HTERT RPE-1 (cell line): Measurements from ENCODE around the gene MOB3C.

Experiments
- in situ Hi-C: fragments of 300-500 bp; cut with MboI; formaldehyde crosslinking; loops from 4 replicates; pipeline ENCODE4 v1.14.3; 2020; ENCODE audit warnings: low sequenced_read_pairs

The MOB3C gene

DNA sequence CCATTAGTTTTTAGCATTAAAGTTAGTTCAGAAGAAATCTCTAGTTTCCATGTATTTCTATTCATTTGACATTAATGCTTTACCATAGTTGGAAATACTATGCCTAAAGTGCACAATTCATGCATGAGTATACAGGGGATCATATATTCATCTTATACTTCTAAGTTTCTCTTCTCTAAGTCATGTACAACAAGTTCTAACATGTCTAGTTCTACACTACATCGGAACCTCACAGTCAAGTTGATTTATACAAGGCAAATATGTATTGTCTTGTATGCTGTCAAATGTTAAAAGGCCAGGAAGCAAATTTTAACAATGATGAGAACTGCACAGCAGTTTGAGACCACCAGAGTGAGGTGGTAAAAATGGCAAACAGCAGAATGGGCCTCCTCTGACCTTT lies 22.9 kb upstream of the MOB3C start:
- in situ Hi-C loops, result no loop called here

DNA sequence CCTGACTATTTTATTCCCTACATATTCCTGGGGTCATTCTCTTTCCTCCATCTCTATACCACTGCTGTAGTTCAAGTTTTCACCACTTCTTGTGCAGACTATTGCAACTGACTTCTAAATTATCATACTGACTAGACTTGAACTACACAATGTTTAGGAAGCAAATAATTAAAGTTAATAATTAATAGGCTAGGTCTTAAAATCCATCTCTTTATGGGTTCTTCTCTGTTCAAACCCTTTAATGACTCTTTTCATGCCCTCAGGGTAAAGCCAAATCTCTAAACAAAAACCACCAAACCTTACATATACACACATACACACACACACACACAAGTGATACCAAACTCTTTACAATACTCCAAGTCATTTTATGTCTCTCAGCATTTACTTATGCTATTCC lies 22.3 kb upstream of the MOB3C start:
- in situ Hi-C loops, result no loop called here

- in situ Hi-C loops, result no loop called here
Observed at GRCh38 chr1:46637444-46638083, 21.0 kb upstream of the MOB3C start.

DNA sequence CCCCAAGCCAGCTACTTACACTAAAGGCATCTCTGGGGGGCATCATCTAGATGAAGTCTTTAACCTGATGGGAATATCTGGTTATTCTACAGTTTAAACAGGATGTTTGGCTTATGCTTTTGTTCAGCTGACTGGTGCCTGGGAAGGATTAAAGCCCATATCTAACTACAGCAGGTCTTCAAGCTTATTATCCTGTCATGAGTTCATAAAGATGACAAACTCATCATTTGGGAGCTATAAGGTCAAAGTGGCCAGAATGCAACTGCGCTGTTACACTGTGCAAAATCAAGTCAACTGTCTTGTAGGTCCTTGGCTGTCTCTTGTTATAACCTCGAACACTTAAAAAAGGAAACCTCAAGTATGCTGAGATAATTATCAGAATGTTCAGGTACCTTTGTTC lies 18.6 kb upstream of the MOB3C start:
- in situ Hi-C loops, result no loop called here

GRCh38 chr1:46630719-46631118 lies 14.1 kb upstream of the MOB3C start:
- in situ Hi-C loops, result no loop called here

DNA sequence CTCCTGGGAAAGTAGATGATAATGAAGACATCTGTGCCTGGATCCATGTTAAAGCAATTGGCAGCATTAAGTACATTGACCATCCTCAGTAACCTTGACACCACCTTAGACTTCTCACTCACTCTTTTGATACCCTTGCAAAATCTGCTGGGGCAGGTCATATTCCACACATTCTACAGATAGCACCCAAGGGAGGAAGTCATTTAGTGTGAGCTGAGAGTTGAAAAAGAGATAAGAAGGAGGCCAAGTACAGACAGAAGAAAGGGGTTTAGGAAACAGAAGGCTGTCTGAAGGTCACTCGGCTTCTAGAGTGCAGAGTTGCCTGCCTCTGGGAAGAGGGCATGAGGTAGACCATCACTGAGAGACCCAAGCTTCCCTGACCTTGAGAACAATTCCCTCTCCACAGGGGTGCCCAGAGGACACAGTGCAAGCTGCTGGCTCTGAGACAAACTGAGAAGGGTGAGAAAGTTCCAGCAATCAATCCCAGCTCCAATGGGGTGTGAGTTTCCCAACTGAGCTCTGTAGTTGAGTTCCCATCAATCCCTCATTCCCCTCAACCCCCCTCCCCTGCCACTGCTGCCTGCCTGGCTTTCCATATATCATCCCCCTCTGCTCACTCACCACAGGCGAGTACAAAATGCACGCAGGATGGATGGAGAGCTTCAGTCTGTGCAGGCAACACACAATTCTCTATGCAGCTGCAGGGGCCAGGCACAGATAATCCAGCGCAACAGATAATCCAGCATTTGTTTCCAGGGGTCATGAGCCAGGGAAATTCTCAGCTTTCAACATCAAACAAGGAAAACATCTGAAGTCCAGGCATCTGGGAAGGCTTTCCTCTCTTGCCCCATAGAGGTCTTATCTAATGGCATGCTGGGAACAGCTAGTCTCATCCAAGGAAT lies 7.4 kb upstream of the MOB3C start:
- in situ Hi-C loops, result no loop called here

DNA sequence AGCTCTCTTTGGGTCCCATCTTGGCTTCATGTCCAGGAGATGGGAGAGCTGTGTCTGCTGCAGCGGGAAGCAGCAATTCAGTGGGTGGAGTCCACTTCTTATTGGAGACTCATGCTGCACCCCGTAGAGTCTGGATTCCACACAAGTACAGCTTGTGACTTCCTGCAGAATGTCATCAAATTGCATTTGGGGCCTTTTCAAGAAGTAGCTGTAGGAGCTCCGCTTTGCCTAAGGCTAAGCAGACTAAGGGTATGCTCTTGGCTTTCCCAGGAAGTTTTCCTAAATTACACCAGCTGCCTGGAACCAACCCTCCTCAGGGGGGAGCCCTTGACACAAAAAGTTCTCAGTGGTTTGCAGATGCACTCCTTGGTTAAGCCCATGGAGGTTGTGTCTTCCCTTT lies 5.7 kb upstream of the MOB3C start:
- in situ Hi-C loops, result no loop called here

GRCh38 chr1:46621930-46622329 lies 5.3 kb upstream of the MOB3C start:
- in situ Hi-C loops, result no loop called here

GRCh38 chr1:46619656-46620258 lies 3.1 kb upstream of the MOB3C start:
- in situ Hi-C loops, result no loop called here

DNA sequence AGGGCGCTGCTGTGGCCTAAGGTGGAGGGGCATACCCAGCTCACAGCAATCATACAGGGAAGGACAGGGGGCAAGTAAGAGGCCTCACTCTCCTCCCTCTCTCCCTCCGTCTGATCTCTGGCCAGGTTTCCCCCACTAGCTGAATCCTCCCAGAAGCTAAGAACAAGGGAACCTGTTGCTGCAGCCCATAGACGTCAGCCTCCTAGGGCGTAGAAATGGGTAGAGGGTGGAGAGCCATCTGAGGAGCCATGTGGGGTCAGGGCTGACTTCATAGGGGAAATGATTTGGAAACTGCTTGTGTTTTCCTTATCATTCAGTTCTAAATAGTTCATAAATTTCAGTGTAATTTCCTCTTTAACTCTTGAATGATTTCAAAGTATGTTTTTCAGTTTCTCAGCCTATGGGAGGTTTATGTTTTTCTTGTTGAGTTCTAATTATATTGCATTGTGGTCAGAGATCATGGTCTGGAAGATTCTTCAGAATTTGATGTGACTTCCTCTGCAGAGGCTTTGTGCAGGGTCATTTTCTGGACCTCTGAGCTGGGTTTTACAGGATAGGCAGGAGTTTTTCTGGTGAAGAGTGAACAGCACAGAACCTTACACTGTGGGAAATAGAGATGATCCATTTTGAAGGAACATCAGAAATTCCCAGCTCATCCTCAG lies 2.3 kb upstream of the MOB3C start:
- in situ Hi-C loops, result no loop called here

DNA sequence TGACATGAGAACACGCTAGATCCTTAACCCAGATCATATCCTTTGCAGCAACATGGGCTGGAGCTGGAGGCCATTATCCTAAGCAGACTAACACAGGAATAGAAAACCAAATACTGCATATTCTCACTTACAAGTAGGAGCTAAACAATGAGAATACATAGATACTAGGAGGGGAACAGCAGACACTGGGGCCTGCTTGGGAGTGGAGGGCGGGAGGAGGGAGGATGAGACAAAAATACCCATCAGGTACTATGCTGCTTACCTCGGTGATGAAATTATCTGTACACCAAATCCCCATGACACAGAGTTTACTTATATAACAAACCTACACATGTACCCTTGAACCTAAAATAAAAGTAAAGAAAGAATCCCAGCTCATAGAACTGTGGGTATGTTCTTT lies 1.2 kb upstream of the MOB3C start:
- in situ Hi-C loops, result no loop called here

DNA sequence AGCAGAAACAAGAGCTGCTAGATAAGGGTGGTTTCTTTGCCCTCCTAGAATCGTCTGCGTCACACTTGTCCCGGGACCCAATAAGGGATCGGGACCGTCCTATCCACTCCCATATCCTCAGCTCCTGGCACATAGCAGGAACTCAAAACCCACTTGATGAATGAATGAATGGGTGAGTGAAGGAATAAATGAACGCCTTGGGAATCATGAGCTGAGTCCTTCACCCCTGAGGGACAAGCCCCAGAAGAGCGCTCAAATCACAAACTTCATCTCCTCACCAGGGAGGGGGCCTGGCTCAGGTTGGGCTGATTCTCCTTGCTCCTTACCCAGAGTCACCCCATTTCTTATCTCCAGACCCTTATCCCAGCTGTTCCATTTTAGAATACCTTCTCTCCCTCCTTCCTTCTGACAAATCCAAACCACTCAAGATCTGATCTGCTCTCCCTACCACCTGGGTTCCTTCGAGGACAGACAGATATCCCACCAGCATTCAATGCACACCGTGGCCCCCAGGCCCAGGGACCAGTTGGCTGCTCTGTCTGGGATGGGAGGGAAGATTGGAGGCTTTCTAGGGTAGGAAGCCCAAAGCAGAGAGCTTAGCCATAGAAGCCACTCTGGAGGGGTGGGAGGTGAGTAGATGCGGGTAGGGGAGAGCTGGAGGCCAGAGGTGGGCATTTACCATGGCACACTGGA lies 643 bp upstream of the MOB3C start:
- in situ Hi-C loops, result no loop called here

DNA sequence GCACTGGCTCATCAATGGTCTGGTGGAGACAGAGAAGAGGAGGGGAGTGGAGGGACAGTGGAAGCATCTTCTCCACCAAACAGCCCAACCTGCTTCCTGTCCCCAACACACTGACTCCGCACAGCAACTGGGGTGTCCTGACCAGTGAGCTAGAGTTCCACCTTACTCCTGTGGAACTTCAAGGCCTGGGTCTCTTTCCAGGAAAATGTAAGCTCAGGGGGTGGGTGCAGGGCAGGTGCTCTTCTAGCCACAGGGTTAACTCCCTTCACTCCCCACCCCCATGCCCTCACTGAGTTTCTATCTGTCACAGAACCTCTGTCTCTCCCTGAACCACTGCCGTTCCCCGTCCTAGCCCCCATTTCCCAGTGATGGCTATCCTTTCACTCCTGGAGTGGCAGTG lies 876 bp downstream of the MOB3C start:
- in situ Hi-C loops, result no loop called here

DNA sequence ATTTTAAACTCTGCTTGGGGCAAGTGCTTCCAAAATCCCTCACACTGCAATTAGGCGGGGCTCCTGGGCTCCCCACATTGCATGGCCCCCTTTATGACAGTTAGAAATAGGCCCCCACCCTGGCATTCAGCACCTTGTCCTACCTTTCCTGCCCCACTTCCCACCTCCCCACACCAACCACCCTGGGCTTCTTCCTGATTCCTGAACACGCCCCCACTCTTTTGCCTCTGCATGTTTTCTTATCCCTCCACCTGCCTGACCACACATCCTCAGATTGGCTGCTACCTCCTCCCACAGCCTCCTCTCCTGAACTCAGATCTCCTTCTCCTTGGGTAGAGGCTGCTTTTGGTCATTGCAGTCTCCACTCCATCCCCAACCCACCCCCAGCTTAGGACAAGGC lies 1.5 kb downstream of the MOB3C start:
- in situ Hi-C loops, result no loop called here

GRCh38 chr1:46614604-46614984 lies 2.0 kb downstream of the MOB3C start:
- in situ Hi-C loops, result no loop called here

- in situ Hi-C loops, result no loop called here
Observed at GRCh38 chr1:46613661-46614603, 2.7 kb downstream of the MOB3C start.

GRCh38 chr1:46612937-46613660 lies 3.5 kb downstream of the MOB3C start:
- in situ Hi-C loops, result no loop called here

GRCh38 chr1:46611691-46612221 lies 4.9 kb downstream of the MOB3C start:
- in situ Hi-C loops, result no loop called here
